ENCODE data around the gene ADGRA1.

The ADGRA1 gene

GRCh38 chr10:133087679-133088178 lies at the start of gene ADGRA1:
ADGRA1 (plus strand) TSS chr10:133087924; CDS start chr10:133088910, 986 bp downstream.
- no peak within 1 kb of the TSS for H3K4me3 ChIP-seq (IDR thresholded peaks at IDR 0.05; ENCODE audit: insufficient read depth, low read depth, low read length)
- H3K36me3 ChIP-seq (ENCODE audit: insufficient read depth) = no peaks in the 10 kb centered on the region
- H2AFZ ChIP-seq (ENCODE audit: low read depth) = no peak within 1 kb of the TSS
- H3K27ac ChIP-seq = no peak within 1 kb of the TSS
- TF ChIP-seq CTCF (conservative IDR thresholded peaks at IDR 0.05; ENCODE audit: low read depth, low read length) = no peak
- no peaks in the 10 kb centered on the region for H4K20me1 ChIP-seq (ENCODE audit: insufficient read depth)
- peaks cover 23% of the 10 kb centered on the region; the same call in 1 of the 2 replicates for H3K27me3 ChIP-seq (ENCODE audit: insufficient read depth, low read depth)
- H3K79me2 ChIP-seq (ENCODE audit: insufficient read depth, low read depth) = no peaks in the 10 kb centered on the region
- no peak within 1 kb of the TSS for H3K4me2 ChIP-seq
- H3K4me1 ChIP-seq (ENCODE audit: low read depth, poor library complexity, severe bottlenecking) = no peaks in the 10 kb centered on the region
- H3K9ac ChIP-seq = no peak within 1 kb of the TSS

GRCh38 chr10:133038036-133038823 lies 49.5 kb upstream of the ADGRA1 start:
- Histone ChIP-seq H3K79me2 (ENCODE audit: insufficient read depth, low read depth) (no peaks in the 10 kb centered on the region), H3K4me2 (no peak overlapping the region), H3K9ac (no peak overlapping the region), H4K20me1 (ENCODE audit: insufficient read depth) (no peaks in the 10 kb centered on the region), H3K27ac (no peak overlapping the region), H3K4me3 (IDR thresholded peaks at IDR 0.05; ENCODE audit: insufficient read depth, low read depth, low read length) (no peak overlapping the region), H3K36me3 (ENCODE audit: insufficient read depth) (no peaks in the 10 kb centered on the region), H2AFZ (ENCODE audit: low read depth) (no peak overlapping the region), H3K4me1 (ENCODE audit: low read depth, poor library complexity, severe bottlenecking) (no peaks in the 10 kb centered on the region), H3K27me3 (ENCODE audit: insufficient read depth, low read depth) (peaks cover 57% of the 10 kb centered on the region; the same call in 1 of the 2 replicates)
- no peak for TF ChIP-seq CTCF (conservative IDR thresholded peaks at IDR 0.05; ENCODE audit: low read depth, low read length)

- no peak overlapping the region for H3K4me3 ChIP-seq (IDR thresholded peaks at IDR 0.05; ENCODE audit: insufficient read depth, low read depth, low read length)
- H3K36me3 ChIP-seq (ENCODE audit: insufficient read depth) = no peaks in the 10 kb centered on the region
- no peak overlapping the region for H3K9ac ChIP-seq
- no peaks in the 10 kb centered on the region for H3K4me1 ChIP-seq (ENCODE audit: low read depth, poor library complexity, severe bottlenecking)
- no peak overlapping the region for H2AFZ ChIP-seq (ENCODE audit: low read depth)
- H3K4me2 ChIP-seq = no peak overlapping the region
- peaks cover 58% of the 10 kb centered on the region; the same call in 1 of the 2 replicates for H3K27me3 ChIP-seq (ENCODE audit: insufficient read depth, low read depth)
- TF ChIP-seq CTCF (conservative IDR thresholded peaks at IDR 0.05; ENCODE audit: low read depth, low read length) = no peak
- H3K79me2 ChIP-seq (ENCODE audit: insufficient read depth, low read depth) = no peaks in the 10 kb centered on the region
- H4K20me1 ChIP-seq (ENCODE audit: insufficient read depth) = no peaks in the 10 kb centered on the region
- no peak overlapping the region for H3K27ac ChIP-seq
Observed at GRCh38 chr10:133039107-133039802, 48.5 kb upstream of the ADGRA1 start.

- Histone ChIP-seq H3K36me3 (ENCODE audit: insufficient read depth) (no peaks in the 10 kb centered on the region), H3K4me1 (ENCODE audit: low read depth, poor library complexity, severe bottlenecking) (no peaks in the 10 kb centered on the region), H3K9ac (no peak overlapping the region), H3K4me3 (IDR thresholded peaks at IDR 0.05; ENCODE audit: insufficient read depth, low read depth, low read length) (no peak overlapping the region), H3K27me3 (ENCODE audit: insufficient read depth, low read depth) (peaks cover 53% of the 10 kb centered on the region; the same call in 1 of the 2 replicates), H3K27ac (no peak overlapping the region), H3K79me2 (ENCODE audit: insufficient read depth, low read depth) (no peaks in the 10 kb centered on the region), H4K20me1 (ENCODE audit: insufficient read depth) (no peaks in the 10 kb centered on the region), H2AFZ (ENCODE audit: low read depth) (no peak overlapping the region), H3K4me2 (no peak overlapping the region)
- TF ChIP-seq CTCF (conservative IDR thresholded peaks at IDR 0.05; ENCODE audit: low read depth, low read length) = no peak
Observed at GRCh38 chr10:133039803-133040165, 47.9 kb upstream of the ADGRA1 start.

Measured in KMS-11 (cell line).